ENCODE data around the gene KAT2A. TPM values are rescaled to one million over a fixed set of nuclear protein-coding genes. Genes with fewer than 3 reads are reported as not detected.

The KAT2A gene
- total RNA-seq, 3 donors from 2014 or later: 22.7 to 55.8 (median 54.4) TPM

DNA sequence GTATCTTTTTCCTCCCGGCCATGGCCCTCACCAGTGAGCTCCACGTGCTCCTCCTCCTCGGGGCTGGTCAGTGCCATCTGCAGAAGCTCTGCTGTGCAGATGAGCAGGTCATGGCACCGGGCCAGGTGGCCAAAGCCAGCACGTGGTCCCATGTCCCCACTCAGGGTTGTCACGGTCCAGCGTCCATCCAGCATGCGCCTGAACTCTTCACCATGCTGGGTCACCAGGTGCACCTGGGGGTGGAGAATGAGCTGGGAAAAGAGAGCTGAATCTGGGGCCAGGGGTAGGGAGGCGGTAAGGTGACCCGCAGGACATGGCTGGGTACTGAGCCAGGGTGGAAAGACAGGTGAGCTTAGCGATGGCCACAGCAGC is 9.9 kb downstream of the KAT2A start:
- H3K27ac ChIP-seq: peak overlapping the region; percentile 91
- no peak for TF ChIP-seq CTCF (IDR thresholded peaks at IDR 0.05)
- no peak for TF ChIP-seq POLR2A (IDR thresholded peaks at IDR 0.05)
- no peak for TF ChIP-seq POLR2AphosphoS5 (IDR thresholded peaks at IDR 0.05)

DNA sequence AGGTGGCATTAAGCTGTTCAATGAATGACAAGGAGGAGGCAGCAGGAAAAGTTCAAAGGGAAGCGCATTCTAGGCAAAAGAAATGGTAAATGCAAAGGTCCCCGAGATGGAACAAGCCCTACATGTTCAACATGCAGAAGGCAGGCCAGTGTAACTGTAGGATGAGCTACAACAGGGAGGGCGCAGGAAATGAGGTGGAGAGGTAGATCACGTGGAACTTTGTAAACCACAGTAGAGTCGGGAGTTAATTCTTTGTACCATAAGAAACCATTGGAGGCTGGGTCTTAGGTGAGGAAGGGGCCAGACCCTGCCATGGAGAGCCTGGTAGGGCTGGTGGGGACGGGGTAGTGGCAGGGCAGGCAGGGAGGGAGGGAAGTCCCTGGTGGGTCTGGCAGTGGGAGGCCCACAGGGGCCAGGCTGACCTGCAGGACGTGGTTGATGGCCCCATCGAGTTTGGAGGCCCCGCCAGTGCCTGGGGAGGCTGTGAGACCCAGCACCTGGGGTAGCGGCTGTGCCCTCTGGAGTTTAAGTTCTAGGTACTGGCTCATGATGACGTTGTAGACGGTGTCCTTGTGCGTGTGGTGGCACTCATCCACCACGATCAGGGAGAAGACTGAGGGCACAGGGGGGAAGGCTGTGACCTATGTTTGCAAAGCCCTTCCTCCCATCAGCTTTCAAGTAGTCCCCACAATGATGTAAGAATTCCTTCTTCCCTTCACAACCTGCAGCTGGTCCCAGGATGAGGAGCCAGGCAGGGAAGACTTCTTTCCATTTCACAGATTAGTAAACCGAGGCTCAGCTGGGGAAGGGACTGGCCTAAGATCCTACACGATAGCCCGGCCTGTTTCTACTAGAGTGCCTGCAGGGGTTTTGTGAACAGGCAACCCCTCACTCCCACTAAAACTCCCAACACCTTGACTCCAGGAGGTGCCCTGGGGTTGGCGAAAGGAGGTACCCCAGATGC is 10.6 kb downstream of the KAT2A start:
- Histone ChIP-seq H3K4me1 (peaks cover 6 to 9% of the 10 kb centered on the region in 2 donors), H3K36me3 (no peaks in the 10 kb centered on the region), H3K27ac (peak overlapping the region in 1 of 2 donors; percentile 91), H3K27me3 (no peaks in the 10 kb centered on the region), H3K9me3 (no peaks in the 10 kb centered on the region), H3K4me3 (no peak overlapping the region)
- no peak for TF ChIP-seq POLR2AphosphoS5 (IDR thresholded peaks at IDR 0.05)
- no peak for TF ChIP-seq CTCF (IDR thresholded peaks at IDR 0.05)
- TF ChIP-seq POLR2A (IDR thresholded peaks at IDR 0.05): no peak
- DNase-seq (ENCODE audit: low spot score in 2 of 2): no peak
- intact Hi-C loops (cut with DNase I; ENCODE audit: low total_unique reads): loop anchor here (5.0 kb wide), 1 partner anchor 83 kb away; no protein-coding TSS in a partner anchor

More for the DNA sequence above, 9.9 kb downstream of the KAT2A start:
- no peak for DNase-seq (ENCODE audit: low spot score in 2 of 2)
- intact Hi-C loops (cut with DNase I; ENCODE audit: low total_unique reads): loop anchor here (5.0 kb wide), 1 partner anchor 84 kb away; no protein-coding TSS in a partner anchor
- Histone ChIP-seq H3K9me3 (no peaks in the 10 kb centered on the region), H3K4me1 (peaks cover 6 to 9% of the 10 kb centered on the region in 2 donors), H3K36me3 (no peaks in the 10 kb centered on the region), H3K27me3 (no peaks in the 10 kb centered on the region), H3K4me3 (peak overlapping the region in 2 of 3 donors; percentile 66 to 82)

- DNase-seq (ENCODE audit: low spot score in 2 of 2): no peak
- peaks cover 6 to 9% of the 10 kb centered on the region in 2 donors for H3K4me1 ChIP-seq
- no peak overlapping the region for H3K4me3 ChIP-seq
- intact Hi-C loops (cut with DNase I; ENCODE audit: low total_unique reads): loop anchor here (10.0 kb wide), 1 partner anchor 144 kb away; the partner anchor contains the start of gene CNP
- no peaks in the 10 kb centered on the region for H3K27me3 ChIP-seq
- H3K27ac ChIP-seq: no peak overlapping the region
- TF ChIP-seq POLR2AphosphoS5 (IDR thresholded peaks at IDR 0.05) (no peak), CTCF (IDR thresholded peaks at IDR 0.05) (no peak), POLR2A (IDR thresholded peaks at IDR 0.05) (no peak)
- no peaks in the 10 kb centered on the region for H3K36me3 ChIP-seq
- H3K9me3 ChIP-seq: no peaks in the 10 kb centered on the region
These were observed 12.1 kb downstream of the KAT2A start for GRCh38 chr17:42109086-42109485.

GRCh38 chr17:42107597-42108576 is 13.3 kb downstream of the KAT2A start:
- intact Hi-C loops (cut with DNase I; ENCODE audit: low total_unique reads): loop anchor here (10.0 kb wide), 1 partner anchor 143 kb away; the partner anchor contains the start of gene CNP
- peaks cover 2 to 5% of the 10 kb centered on the region in 2 donors for H3K4me1 ChIP-seq
- no peak overlapping the region for H3K27ac ChIP-seq
- H3K36me3 ChIP-seq: no peaks in the 10 kb centered on the region
- H3K27me3 ChIP-seq: no peaks in the 10 kb centered on the region
- DNase-seq (ENCODE audit: low spot score in 2 of 2): no peak
- H3K9me3 ChIP-seq: no peaks in the 10 kb centered on the region
- TF ChIP-seq CTCF (IDR thresholded peaks at IDR 0.05) (no peak), POLR2AphosphoS5 (IDR thresholded peaks at IDR 0.05) (no peak), POLR2A (IDR thresholded peaks at IDR 0.05) (no peak)
- H3K4me3 ChIP-seq: peak overlapping the region in 1 of 3 donors; percentile 36

All from breast epithelium (tissue), 4 donors.